SK-N-SH treated with all-trans-retinoic acid at 6 μM for 48 hours (cell line): ENCODE data around the gene ZC3H12C.

Source experiments
- ESRRG ChIP-seq: fragments of 250-450 bp; sonication (Bioruptor Pico); IDR thresholded peaks from 2 replicates; pipeline ENCODE4 v1.6.1; 2021; ENCODE audit warnings: mild to moderate bottlenecking
- OSR1 ChIP-seq: fragments of 250-450 bp; sonication (Bioruptor Pico); IDR thresholded peaks from 2 replicates; pipeline ENCODE4 v1.8.0; 2022; ENCODE audit warnings: moderate library complexity, mild to moderate bottlenecking, inconsistent platforms
- PPARA ChIP-seq: fragments of 250-450 bp; sonication (Bioruptor Pico); IDR thresholded peaks from 2 replicates; pipeline ENCODE4 v1.5.0; 2020; ENCODE audit warnings: mild to moderate bottlenecking, borderline replicate concordance
- SNAI2 ChIP-seq: fragments of 250-450 bp; sonication (Bioruptor Pico); IDR thresholded peaks from 2 replicates; pipeline ENCODE4 v1.5.0; 2020; ENCODE audit warnings: mild to moderate bottlenecking, moderate library complexity
- ZC3H10 ChIP-seq: fragments of 250-450 bp; sonication (Bioruptor Pico); IDR thresholded peaks from 2 replicates; pipeline ENCODE4 v1.5.1; 2021; ENCODE audit warnings: mild to moderate bottlenecking, moderate library complexity
- ZFP3 ChIP-seq: fragments of 250-450 bp; sonication (Bioruptor Pico); IDR thresholded peaks from 2 replicates; pipeline ENCODE4 v1.5.0; 2020; ENCODE audit warnings: mild to moderate bottlenecking, moderate library complexity
- ZNF8 ChIP-seq: fragments of 450-650 bp; formaldehyde crosslinking; IDR thresholded peaks from 2 replicates; pipeline ENCODE4 v1.5.0; 2020; ENCODE audit warnings: mild to moderate bottlenecking, moderate library complexity
- TF ChIP-seq, protein P1 (sequence below): fragments of 250-450 bp; sonication (Bioruptor Pico); IDR thresholded peaks from 2 replicates; pipeline ENCODE4 v1.8.0; 2020; ENCODE audit warnings: mild to moderate bottlenecking, moderate library complexity, borderline replicate concordance

DNA sequence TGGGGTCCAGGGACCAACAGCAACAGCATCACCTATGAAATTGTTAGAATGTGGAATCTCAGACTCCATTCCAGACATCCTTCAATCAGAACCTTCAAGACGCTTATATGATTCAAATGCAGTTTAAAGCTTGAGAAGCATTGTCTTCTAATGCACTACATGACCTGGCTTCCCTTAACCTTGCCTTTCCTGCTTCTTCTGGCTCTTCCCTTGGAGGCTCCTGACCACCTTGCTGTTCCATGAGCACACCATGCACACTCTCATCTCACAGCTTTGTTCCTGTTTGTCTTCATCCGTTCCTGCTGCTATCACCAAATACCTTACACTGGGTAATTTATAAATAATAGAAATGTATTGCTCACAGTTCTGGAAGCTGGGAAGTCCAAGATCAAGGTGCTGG is 26.1 kb downstream of the ZC3H12C start:
- TF ChIP-seq SNAI2 (CRISPR knock-in tag): no peak
- no peak for TF ChIP-seq ZC3H10
- TF ChIP-seq PPARA (CRISPR knock-in tag): no peak
- no peak for TF ChIP-seq ZFP3
- no peak for TF ChIP-seq OSR1 (CRISPR knock-in tag)
- no peak for TF ChIP-seq ZNF8
- TF ChIP-seq ESRRG (CRISPR knock-in tag): no peak
- TF ChIP-seq, protein P1, sequence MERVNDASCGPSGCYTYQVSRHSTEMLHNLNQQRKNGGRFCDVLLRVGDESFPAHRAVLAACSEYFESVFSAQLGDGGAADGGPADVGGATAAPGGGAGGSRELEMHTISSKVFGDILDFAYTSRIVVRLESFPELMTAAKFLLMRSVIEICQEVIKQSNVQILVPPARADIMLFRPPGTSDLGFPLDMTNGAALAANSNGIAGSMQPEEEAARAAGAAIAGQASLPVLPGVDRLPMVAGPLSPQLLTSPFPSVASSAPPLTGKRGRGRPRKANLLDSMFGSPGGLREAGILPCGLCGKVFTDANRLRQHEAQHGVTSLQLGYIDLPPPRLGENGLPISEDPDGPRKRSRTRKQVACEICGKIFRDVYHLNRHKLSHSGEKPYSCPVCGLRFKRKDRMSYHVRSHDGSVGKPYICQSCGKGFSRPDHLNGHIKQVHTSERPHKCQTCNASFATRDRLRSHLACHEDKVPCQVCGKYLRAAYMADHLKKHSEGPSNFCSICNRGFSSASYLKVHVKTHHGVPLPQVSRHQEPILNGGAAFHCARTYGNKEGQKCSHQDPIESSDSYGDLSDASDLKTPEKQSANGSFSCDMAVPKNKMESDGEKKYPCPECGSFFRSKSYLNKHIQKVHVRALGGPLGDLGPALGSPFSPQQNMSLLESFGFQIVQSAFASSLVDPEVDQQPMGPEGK: no peak
